ENCODE data around the gene GAK. TPM values are rescaled to one million over a fixed set of nuclear protein-coding genes. Genes with fewer than 3 reads are reported as not detected.

The GAK gene
- total and polyA plus RNA-seq, 2 of the 13 experiments (the other 11 are each of a cell fraction or from before 2014, with no cell fraction given): 17.5 to 44.3 TPM

GRCh38 chr4:900721-901120 lies 31.4 kb downstream of the GAK start:
- Histone ChIP-seq H3K27me3 (ENCODE audit: control insufficient read depth in 1 of 2, insufficient read depth in 2 of 2, low read length in 2 of 2) (no peaks in the 10 kb centered on the region), H3K79me2 (ENCODE audit: insufficient read depth, low read length) (no peaks in the 10 kb centered on the region), H3K36me3 (replicated peaks in 1 of 2; ENCODE audit: control insufficient read depth in 1 of 2, insufficient read depth in 2 of 2, low read length in 2 of 2) (peaks cover 14 to 33% of the 10 kb centered on the region in 2 experiments; a peak in 4 of 5 replicates), H4K20me1 (ENCODE audit: insufficient read depth, low read length) (no peaks in the 10 kb centered on the region; the same call in 1 of the 2 replicates), H3K4me2 (ENCODE audit: low read depth, low read length) (no peak overlapping the region), H3K27ac (ENCODE audit: extremely low read length, insufficient read depth, low read length) (no peak overlapping the region), H3K4me1 (ENCODE audit: insufficient read depth, low read length) (no peaks in the 10 kb centered on the region), H2AFZ (ENCODE audit: low read length) (no peak overlapping the region), H3K9ac (ENCODE audit: insufficient read depth, low read depth, low read length) (no peak overlapping the region), H3K4me3 (replicated peaks in 1 of 3; ENCODE audit: insufficient read depth in 1 of 3, low read depth in 2 of 3, low read length in 3 of 3) (no peak overlapping the region), H3K9me3 (ENCODE audit: low read length) (no peaks in the 10 kb centered on the region)
- CTCF ChIA-PET (ENCODE audit: low intra/inter-chr PET ratio, low total read pairs): no interaction called here
- POLR2A ChIA-PET: interaction anchor here (0.6 kb wide), 1 partner anchor 19 kb away, joined by 4 read pairs; no protein-coding TSS in a partner anchor
- FAIRE-seq: no peak
- intact Hi-C loops (cut with micrococcal nuclease; ENCODE audit: unreplicated experiment): no loop called here
- WGBS (ENCODE audit: low lambda C conversion rate): over 99% methylated on average over 6 of the region's 6 CpGs
- DNase-seq (ENCODE audit: low spot score): no peak
- in situ Hi-C loops (cut with HindIII; ENCODE audit: extremely low pct_ligation_motif_present, low pct_unique_long_range_greater_than_20kb): no loop called here
- no TSS peak for BruUV-seq (replicated peaks)
- no peak for TF ChIP-seq RARG (CRISPR knock-in tag; IDR thresholded peaks at IDR 0.05; ENCODE audit: low read depth)
- no peak for TF ChIP-seq REXO4 (CRISPR knock-in tag; IDR thresholded peaks at IDR 0.05; ENCODE audit: borderline replicate concordance)
- TF ChIP-seq NKX3-1 (CRISPR knock-in tag; IDR thresholded peaks at IDR 0.05): no peak
- TF ChIP-seq ZNF557 (CRISPR knock-in tag; IDR thresholded peaks at IDR 0.05): no peak
- no peak for TF ChIP-seq PRDM15 (CRISPR knock-in tag; IDR thresholded peaks at IDR 0.05)
- TF ChIP-seq YY1 (IDR thresholded peaks at IDR 0.05; ENCODE audit: insufficient read depth, insufficient replicate concordance, low read depth, low read length): no peak
- TF ChIP-seq ATAD3A (CRISPR knock-in tag; IDR thresholded peaks at IDR 0.05): no peak
- no peak for TF ChIP-seq SKI (IDR thresholded peaks at IDR 0.05; ENCODE audit: partially characterized antibody)
- TF ChIP-seq GATAD1 (CRISPR knock-in tag; IDR thresholded peaks at IDR 0.05): no peak
- TF ChIP-seq ZNF33A (CRISPR knock-in tag; IDR thresholded peaks at IDR 0.05; ENCODE audit: borderline replicate concordance): no peak
- ATAC-seq: no peak
